DND-41 (cell line): ENCODE results near the gene CIDEC.
A peak's percentile ranks its signal among the peaks of the same experiment; 100 is the strongest.
"Not testable (repeated sequence)": the region's sequence is repeated elsewhere in the genome, so short reads cannot be mapped to it uniquely, and the experiment has no call there.

Experiments
- ATAC-seq: fragments of 200-7000 bp; cut with Tn5 transposase; 3 replicates; pipeline ENCODE4 v1.9.1; 2021; ENCODE audit warnings: low read depth; ENCODE audit not compliant: insufficient read depth
- DNase-seq: peaks from one replicate; pipeline ENCODE4 v3.0.0-alpha.2; 2020
- H2AFZ ChIP-seq: 2 replicates; pipeline ENCODE4 v1.6.0; 2012; ENCODE audit warnings: low read depth, low read length
- H3K27ac ChIP-seq: 2 replicates; pipeline ENCODE4 v1.5.1; 2012; ENCODE audit warnings: low read length, inconsistent platforms
- H3K27me3 ChIP-seq: fragments of 200-600 bp; sonication (generic); 2 replicates; pipeline ENCODE4 v1.6.0; 2012; ENCODE audit warnings: low read length, mild to moderate bottlenecking, inconsistent platforms; ENCODE audit not compliant: insufficient read depth, poor library complexity
- H3K36me3 ChIP-seq: 2 replicates; pipeline ENCODE4 v1.5.1; 2012; ENCODE audit warnings: low read length, inconsistent platforms; ENCODE audit not compliant: insufficient read depth
- H3K4me1 ChIP-seq: 2 replicates; pipeline ENCODE4 v1.5.1; 2012; ENCODE audit warnings: mild to moderate bottlenecking, low read length; ENCODE audit not compliant: insufficient read depth
- H3K4me2 ChIP-seq: 2 replicates; pipeline ENCODE4 v1.6.0; 2012; ENCODE audit warnings: mild to moderate bottlenecking, moderate library complexity, low read length, inconsistent platforms; ENCODE audit not compliant: insufficient read depth
- H3K4me3 ChIP-seq, 2 experiments: fragments of 200-600 bp in 1 of 2; shearing (Covaris generic) in 1 of 2; 2 replicates each; pipeline ENCODE4 v1.5.1; 2012 to 2016; ENCODE audit warnings: inconsistent platforms in 2 of 2, low read length in 2 of 2, mild to moderate bottlenecking in 2 of 2, low read depth in 1 of 2, moderate library complexity in 1 of 2
- H3K79me2 ChIP-seq: 2 replicates; pipeline ENCODE4 v1.6.0; 2012; ENCODE audit warnings: low read length, inconsistent platforms; ENCODE audit not compliant: insufficient read depth
- H3K9ac ChIP-seq: 2 replicates; pipeline ENCODE4 v1.6.0; 2012; ENCODE audit warnings: low read depth, mild to moderate bottlenecking, inconsistent platforms, low read length, moderate library complexity
- H3K9me3 ChIP-seq: 2 replicates; pipeline ENCODE4 v1.5.1; 2012; ENCODE audit warnings: low read length, moderate library complexity, mild to moderate bottlenecking, inconsistent platforms; ENCODE audit not compliant: insufficient read depth, severe bottlenecking
- H4K20me1 ChIP-seq: 2 replicates; pipeline ENCODE4 v1.6.0; 2012; ENCODE audit warnings: low read length; ENCODE audit not compliant: insufficient read depth
- CTCF ChIP-seq: IDR thresholded peaks from 2 replicates; pipeline ENCODE4 v1.5.1; 2012; ENCODE audit warnings: borderline replicate concordance, low read length, moderate library complexity, mild to moderate bottlenecking; ENCODE audit not compliant: poor library complexity, severe bottlenecking; ENCODE audit errors: extremely low read depth
- EZH2 ChIP-seq: IDR thresholded peaks from 3 replicates; pipeline ENCODE4 v1.6.1; 2012; ENCODE audit warnings: borderline replicate concordance, low read depth, mild to moderate bottlenecking, moderate library complexity, low read length, inconsistent platforms; ENCODE audit not compliant: severe bottlenecking

CIDEC gene

GRCh38 chr3:9876991-9877390, 3.1 kb downstream of the CIDEC start:
- Histone ChIP-seq H3K9me3 (no peaks in the 10 kb centered on the region), H3K27ac (no peak overlapping the region), H3K4me1 (no peaks in the 10 kb centered on the region), H3K27me3 (peaks cover 5% of the 10 kb centered on the region), H3K36me3 (no peaks in the 10 kb centered on the region), H3K79me2 (no peaks in the 10 kb centered on the region), H4K20me1 (no peaks in the 10 kb centered on the region), H3K9ac (no peak overlapping the region), H3K4me3 (no peak overlapping the region), H3K4me2 (no peak overlapping the region), H2AFZ (no peak overlapping the region)
- TF ChIP-seq CTCF (peak; percentile 23), EZH2 (no peak)
- DNase-seq (no peak), ATAC-seq (no peak)

- not testable (repeated sequence) for H3K79me2 ChIP-seq
Measured at GRCh38 chr3:9876255-9876654, 3.8 kb downstream of the CIDEC start.

GRCh38 chr3:9875448-9875847, 4.6 kb downstream of the CIDEC start:
- DNase-seq (no peak), ATAC-seq (no peak)
- Histone ChIP-seq H3K4me3 (no peak overlapping the region), H3K36me3 (no peaks in the 10 kb centered on the region), H4K20me1 (no peaks in the 10 kb centered on the region), H3K9me3 (no peaks in the 10 kb centered on the region), H3K27me3 (peaks cover 5% of the 10 kb centered on the region), H3K4me1 (no peaks in the 10 kb centered on the region), H2AFZ (no peak overlapping the region), H3K9ac (no peak overlapping the region), H3K79me2 (no peaks in the 10 kb centered on the region), H3K27ac (no peak overlapping the region), H3K4me2 (no peak overlapping the region)
- no peak for TF ChIP-seq CTCF
- TF ChIP-seq EZH2 = no peak

More at GRCh38 chr3:9876255-9876654, 3.8 kb downstream of the CIDEC start:
- H3K9me3 ChIP-seq, H3K4me2 ChIP-seq, H3K36me3 ChIP-seq, H4K20me1 ChIP-seq, H3K27ac ChIP-seq, H2AFZ ChIP-seq, H3K4me3 ChIP-seq, H3K27me3 ChIP-seq, DNase-seq, ATAC-seq, H3K4me1 ChIP-seq, H3K9ac ChIP-seq: not testable (repeated sequence)

- DNase-seq, H3K9me3 ChIP-seq, H3K36me3 ChIP-seq, ATAC-seq, H3K4me2 ChIP-seq, H3K4me3 ChIP-seq, H3K27ac ChIP-seq, H3K4me1 ChIP-seq, H4K20me1 ChIP-seq, H3K79me2 ChIP-seq, H3K27me3 ChIP-seq, H2AFZ ChIP-seq, H3K9ac ChIP-seq: not testable (repeated sequence)
Measured at GRCh38 chr3:9872067-9872466, 8.0 kb downstream of the CIDEC start.

- ATAC-seq (no peak), DNase-seq (no peak)
- Histone ChIP-seq H3K79me2 (no peaks in the 10 kb centered on the region), H3K4me2 (no peak overlapping the region), H3K9ac (no peak overlapping the region), H3K27me3 (no peaks in the 10 kb centered on the region), H3K9me3 (no peaks in the 10 kb centered on the region), H3K36me3 (no peaks in the 10 kb centered on the region), H3K4me1 (no peaks in the 10 kb centered on the region), H3K4me3 (no peak overlapping the region), H2AFZ (no peak overlapping the region), H3K27ac (no peak overlapping the region), H4K20me1 (no peaks in the 10 kb centered on the region)
- no peak for TF ChIP-seq EZH2
Measured at GRCh38 chr3:9870978-9871377, 9.1 kb downstream of the CIDEC start.
